PC-3 (cell line): ENCODE results near the gene BBS4.

Experiments
- EZH2 ChIP-seq: fragments of 300-600 bp; sonication (generic); IDR thresholded peaks from one replicate; pipeline ENCODE4 v1.6.1; 2017; ENCODE audit warnings: antibody characterized with exemption, mild to moderate bottlenecking, low read length; ENCODE audit not compliant: unreplicated experiment
- EZH2phosphoT487 ChIP-seq: fragments of 300-600 bp; sonication (generic); IDR thresholded peaks from 2 replicates; pipeline ENCODE4 v1.6.1; 2018; ENCODE audit warnings: mild to moderate bottlenecking, antibody characterized with exemption, low read length, borderline replicate concordance
- TF ChIP-seq, protein P1 (sequence below): fragments of 300-600 bp; sonication (generic); conservative IDR thresholded peaks from 2 replicates; pipeline ENCODE4 v1.5.1; 2017; ENCODE audit warnings: antibody characterized with exemption, low read depth, mild to moderate bottlenecking, low read length

DNA sequence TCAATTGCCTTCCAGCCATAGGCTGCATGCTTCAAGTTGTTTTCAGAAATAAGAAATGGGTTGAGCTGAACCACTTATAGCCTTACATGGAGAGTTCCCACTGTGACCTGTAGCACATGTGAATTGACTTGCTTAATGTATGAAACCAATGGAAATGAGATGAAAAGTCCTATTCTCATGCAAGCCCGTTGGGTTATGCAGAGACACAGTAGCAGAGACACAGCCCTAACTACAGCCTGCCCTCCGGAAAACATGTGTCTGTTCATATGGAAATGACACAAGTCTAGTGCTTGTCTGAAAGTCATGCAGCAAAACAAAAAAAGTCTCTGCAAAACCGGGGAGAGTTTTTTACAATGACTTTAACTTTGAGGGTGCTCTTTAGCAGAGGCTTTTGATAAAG is 14.5 kb upstream of the BBS4 start:
- TF ChIP-seq, protein P1, sequence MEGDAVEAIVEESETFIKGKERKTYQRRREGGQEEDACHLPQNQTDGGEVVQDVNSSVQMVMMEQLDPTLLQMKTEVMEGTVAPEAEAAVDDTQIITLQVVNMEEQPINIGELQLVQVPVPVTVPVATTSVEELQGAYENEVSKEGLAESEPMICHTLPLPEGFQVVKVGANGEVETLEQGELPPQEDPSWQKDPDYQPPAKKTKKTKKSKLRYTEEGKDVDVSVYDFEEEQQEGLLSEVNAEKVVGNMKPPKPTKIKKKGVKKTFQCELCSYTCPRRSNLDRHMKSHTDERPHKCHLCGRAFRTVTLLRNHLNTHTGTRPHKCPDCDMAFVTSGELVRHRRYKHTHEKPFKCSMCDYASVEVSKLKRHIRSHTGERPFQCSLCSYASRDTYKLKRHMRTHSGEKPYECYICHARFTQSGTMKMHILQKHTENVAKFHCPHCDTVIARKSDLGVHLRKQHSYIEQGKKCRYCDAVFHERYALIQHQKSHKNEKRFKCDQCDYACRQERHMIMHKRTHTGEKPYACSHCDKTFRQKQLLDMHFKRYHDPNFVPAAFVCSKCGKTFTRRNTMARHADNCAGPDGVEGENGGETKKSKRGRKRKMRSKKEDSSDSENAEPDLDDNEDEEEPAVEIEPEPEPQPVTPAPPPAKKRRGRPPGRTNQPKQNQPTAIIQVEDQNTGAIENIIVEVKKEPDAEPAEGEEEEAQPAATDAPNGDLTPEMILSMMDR, result no peak
- TF ChIP-seq EZH2 (no peak), EZH2phosphoT487 (no peak)
